ENCODE results near the gene RFX8. TPM values are rescaled to one million over a fixed set of nuclear protein-coding genes. Genes with fewer than 3 reads are reported as not detected.
A peak's percentile ranks its signal among the peaks of the same experiment; 100 is the strongest.
"Not testable (repeated sequence)": the region's sequence is repeated elsewhere in the genome, so short reads cannot be mapped to it uniquely, and the experiment has no call there.

Gene RFX8
- total RNA-seq, 1 donor = 0.81 TPM

GRCh38 chr2:101442667-101443061 is 32.2 kb downstream of the RFX8 start:
- DNase-seq (ENCODE audit: low read depth in 2 of 3, low spot score in 2 of 3) = no peak

GRCh38 chr2:101442042-101442666 is 32.8 kb downstream of the RFX8 start:
- DNase-seq (ENCODE audit: low read depth in 2 of 3, low spot score in 2 of 3) = peak in 1 of 3 donors; percentile 32

DNA sequence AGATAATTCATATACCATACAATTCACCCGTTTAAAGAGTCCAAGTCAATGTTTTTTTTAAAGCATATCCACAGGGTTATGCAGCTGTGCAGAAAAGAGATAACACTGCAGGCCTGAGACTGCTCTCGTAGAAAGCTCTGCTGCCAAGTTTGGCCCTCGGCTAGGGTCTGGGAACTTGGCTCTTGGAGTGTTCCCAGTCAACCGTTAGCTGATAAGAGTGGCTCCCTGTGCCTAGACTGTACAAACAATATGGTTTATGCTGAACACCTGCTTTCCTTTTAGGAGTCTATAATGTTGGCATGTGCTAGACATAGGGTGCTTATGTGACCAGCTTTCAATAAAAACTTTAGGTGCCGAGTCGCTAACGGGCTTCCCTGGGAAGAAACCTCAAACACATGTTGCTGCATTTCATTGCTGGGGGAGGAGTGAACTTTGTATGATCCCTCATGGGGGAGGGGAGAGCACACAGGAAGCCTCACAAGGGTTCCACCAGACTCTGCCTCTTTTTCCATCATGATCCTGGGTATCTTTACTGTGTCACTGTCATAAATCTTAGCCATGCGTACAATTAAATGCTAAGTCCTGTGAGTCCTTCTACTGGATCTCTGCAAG is 34.7 kb downstream of the RFX8 start:
- no peak for DNase-seq (ENCODE audit: low read depth in 2 of 3, low spot score in 2 of 3)

- DNase-seq (ENCODE audit: low read depth in 2 of 3, low spot score in 2 of 3) = no peak
Measured at GRCh38 chr2:101439716-101440115, 35.2 kb downstream of the RFX8 start.

DNA sequence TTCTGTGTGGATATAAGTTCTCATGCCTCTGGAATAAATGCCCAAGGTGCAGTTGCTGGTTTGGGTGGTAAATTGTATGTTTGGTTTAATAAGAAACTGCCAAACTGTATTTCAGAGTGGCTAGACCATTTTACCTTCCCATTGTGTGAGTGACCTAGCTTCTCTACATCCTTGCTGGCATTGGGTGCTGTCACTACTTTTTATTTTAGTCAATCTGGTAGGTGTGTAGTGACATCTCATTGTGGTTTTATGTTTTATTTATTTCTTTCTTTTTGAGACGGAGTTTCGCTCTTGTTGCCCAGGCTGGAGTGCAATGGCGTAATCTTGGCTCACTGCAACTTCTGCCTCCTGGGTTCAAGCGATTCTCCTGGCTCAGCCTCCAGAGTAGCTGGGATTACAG is 36.4 kb downstream of the RFX8 start:
- DNase-seq (ENCODE audit: low read depth in 2 of 3, low spot score in 2 of 3) = not testable (repeated sequence)

GRCh38 chr2:101435001-101435862 is 39.7 kb downstream of the RFX8 start:
- DNase-seq (ENCODE audit: low read depth in 2 of 3, low spot score in 2 of 3) = no peak

GRCh38 chr2:101433465-101433864 is 41.4 kb downstream of the RFX8 start:
- DNase-seq (ENCODE audit: low read depth in 2 of 3, low spot score in 2 of 3) = no peak

DNA sequence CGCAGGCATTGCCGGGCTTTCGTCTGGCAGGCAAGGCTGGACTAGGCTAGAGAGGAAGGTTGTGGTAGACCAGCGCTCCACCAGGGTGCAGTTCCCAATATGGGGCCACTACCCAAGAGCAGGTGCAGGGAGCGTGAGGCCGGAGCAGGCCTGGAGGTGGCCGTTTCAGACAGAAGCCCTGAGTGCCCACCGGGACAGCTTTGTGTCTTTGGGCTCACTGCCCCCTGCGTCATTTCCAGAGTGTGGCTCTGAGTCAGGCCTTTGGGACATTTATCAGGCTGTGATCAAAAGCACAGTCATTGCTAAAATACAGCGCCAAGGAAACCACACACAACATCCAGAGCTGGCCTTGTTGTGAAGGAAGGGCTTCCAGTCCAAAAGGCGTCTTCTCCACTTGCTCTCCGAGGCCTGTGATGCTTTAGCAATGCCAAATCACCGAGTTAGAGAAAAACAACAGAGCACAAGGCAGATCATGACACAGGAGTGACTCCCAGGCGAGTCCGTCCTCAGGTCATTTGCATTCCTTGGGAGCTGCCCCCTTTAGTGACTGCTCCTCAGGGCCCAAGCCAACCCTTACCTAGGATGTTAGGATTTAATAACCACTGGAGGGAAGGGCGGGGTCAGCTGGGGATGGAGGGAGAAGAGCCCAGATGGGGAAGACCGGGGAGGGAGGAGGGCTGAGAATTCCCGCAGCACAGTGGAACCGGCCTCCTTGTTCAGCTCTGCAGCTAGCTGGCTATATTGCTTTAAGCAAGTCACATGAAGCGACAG is 42.3 kb downstream of the RFX8 start:
- no peak for DNase-seq (ENCODE audit: low read depth in 2 of 3, low spot score in 2 of 3)

GRCh38 chr2:101431486-101431885 is 43.4 kb downstream of the RFX8 start:
- DNase-seq (ENCODE audit: low read depth in 2 of 3, low spot score in 2 of 3) = no peak

DNA sequence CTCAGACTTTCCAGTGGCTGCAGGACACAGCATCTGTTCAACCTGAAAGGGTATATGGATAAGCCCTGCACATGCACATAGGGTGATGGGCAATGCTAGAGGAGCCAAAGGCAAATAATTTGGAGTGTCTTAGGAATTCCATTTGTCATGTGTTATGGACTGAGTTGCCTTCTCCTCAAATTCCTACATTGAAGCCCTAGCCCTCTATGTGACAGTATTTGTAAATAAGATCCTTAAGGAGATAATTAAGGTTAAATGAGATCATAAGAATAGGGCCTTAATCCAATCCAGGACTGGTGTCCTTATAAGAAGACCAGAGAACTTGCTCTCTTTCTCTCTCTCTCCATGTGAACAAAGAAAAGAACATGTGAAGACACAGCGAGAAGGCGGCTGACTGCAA is 44.8 kb downstream of the RFX8 start:
- no peak for DNase-seq (ENCODE audit: low read depth in 2 of 3, low spot score in 2 of 3)

DNA sequence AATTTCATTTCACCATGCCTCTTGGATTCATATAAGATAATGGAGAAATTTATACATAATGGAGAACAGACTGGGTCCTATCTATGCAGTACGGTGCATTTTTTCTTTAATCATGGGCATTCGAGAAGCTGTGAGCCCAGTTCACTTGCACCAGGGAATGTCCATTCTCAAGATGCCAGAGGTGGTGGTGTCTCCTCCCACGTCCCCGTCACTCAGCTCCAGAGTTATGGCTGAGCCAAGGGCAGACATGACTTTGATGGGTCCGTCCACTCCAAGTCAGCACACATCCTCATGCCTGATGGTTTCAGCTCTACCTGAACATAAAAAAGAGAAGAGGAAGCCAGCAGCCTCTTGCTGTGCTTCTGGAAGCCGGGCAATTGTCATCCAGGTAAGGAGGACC is 45.5 kb downstream of the RFX8 start:
- no peak for DNase-seq (ENCODE audit: low read depth in 2 of 3, low spot score in 2 of 3)

DNA sequence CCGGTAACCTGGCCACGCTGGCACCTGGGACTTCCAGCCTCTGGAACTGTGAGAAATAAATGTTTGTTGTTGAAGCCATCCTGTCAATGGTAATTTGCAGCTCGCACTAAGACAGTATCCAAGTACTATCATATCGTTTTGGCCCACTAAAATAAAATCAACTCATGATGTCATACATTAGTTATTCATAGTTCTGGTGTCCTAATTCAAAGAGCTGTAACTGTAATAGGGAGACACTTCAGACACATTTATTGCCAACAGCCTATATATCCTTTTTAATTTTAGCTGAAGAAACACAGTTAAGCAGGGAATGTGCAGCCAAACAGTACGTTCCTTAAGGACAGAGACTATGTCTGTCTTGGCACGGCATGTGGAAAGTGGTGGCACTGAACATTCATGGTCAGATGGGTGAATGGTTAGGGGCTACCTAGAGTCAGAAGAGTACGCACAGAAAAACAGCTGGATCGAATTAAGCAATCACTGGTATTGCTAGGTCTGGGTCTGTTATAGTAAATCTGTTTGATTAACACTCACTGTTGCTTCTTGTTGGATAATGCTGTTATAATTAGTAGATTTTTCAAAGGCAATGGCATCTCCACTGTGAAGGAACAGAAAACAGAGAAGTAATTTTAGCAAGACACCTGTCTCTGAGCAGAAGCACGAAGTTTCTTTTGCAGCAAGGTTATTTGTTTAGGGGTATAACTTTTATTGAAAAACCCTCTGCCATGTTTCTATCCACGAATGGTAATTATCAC is 46.3 kb downstream of the RFX8 start:
- no peak for DNase-seq (ENCODE audit: low read depth in 2 of 3, low spot score in 2 of 3)

GRCh38 chr2:101427743-101428142 is 47.2 kb downstream of the RFX8 start:
- no peak for DNase-seq (ENCODE audit: low read depth in 2 of 3, low spot score in 2 of 3)

- DNase-seq (ENCODE audit: low read depth in 2 of 3, low spot score in 2 of 3) = no peak
Measured at GRCh38 chr2:101427240-101427639, 47.7 kb downstream of the RFX8 start.

DNA sequence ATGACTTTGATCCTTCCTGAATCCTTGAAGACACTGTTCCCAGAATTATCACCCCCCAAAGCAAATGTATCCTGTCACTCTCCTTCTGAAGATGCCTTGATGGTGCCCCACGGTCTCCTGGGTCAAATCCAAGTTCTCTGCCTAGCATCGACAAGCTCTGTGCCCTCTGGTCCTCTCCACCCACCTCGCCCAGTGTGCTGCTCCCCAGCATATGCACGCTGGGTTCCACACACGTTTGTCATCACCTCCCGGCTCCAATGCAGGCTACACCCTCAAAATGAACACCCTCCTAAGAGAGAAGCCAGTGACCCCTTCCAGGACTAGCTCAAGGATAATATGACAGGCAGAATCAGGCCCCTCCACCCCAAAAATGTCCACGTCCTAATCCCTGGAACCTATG is 48.1 kb downstream of the RFX8 start:
- DNase-seq (ENCODE audit: low read depth in 2 of 3, low spot score in 2 of 3) = no peak

- DNase-seq (ENCODE audit: low read depth in 2 of 3, low spot score in 2 of 3) = no peak
Measured at GRCh38 chr2:101420623-101421022, 54.3 kb downstream of the RFX8 start.

DNA sequence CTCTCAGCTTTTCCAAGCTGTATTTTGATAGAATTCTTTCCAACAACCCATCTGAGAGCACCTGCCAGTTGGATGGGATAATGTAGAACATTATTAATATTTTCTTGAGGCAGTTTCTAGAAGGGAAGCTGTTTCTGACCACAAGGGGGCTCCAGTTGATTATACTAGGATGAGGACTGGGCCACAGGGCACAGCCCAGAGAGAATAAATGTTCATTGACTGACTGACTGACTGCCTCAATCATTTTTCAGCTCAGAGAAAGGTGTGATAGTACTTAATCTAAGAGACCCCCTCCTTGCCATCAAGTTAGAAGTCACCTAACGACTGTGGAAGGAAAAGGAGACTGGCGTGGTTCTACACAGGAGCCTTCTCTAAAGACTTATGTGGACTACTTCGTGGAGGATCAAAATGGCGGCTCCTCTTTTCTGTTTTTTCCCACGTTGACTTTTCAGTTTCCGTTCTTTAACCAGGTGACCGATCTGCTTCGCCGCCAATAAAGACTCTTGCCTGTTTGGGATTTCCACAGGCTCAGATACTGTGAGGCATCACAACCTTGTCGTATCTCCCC is 55.7 kb downstream of the RFX8 start:
- DNase-seq (ENCODE audit: low read depth in 2 of 3, low spot score in 2 of 3) = peak; percentile 36 to 77 (median 60)

GRCh38 chr2:101418460-101419095 is 56.3 kb downstream of the RFX8 start:
- no peak for DNase-seq (ENCODE audit: low read depth in 2 of 3, low spot score in 2 of 3)

- no peak for DNase-seq (ENCODE audit: low read depth in 2 of 3, low spot score in 2 of 3)
Measured at GRCh38 chr2:101416609-101417008, 58.3 kb downstream of the RFX8 start.

DNA sequence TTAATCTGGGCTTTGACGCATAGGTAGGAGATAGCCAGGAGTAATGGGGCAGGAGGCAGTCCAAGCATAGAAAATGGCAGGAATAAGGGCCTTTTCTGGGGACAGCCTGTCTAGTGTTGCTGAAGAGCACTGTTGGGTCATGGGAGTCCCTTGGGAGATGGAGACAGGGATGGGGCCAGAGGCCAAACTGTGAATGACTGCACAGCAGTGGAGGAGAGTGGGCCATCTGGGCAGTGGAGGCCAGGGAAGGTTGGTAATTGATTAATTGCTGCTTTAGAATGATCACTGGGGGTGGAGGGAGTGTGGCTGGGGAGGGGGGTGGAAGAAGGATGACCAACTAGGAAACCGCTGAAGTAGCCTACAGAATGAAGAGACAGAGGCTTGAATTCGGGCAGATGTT is 59.0 kb downstream of the RFX8 start:
- DNase-seq (ENCODE audit: low read depth in 2 of 3, low spot score in 2 of 3) = no peak
